ENCODE results near the gene RABGGTA. TPM values are rescaled to one million over a fixed set of nuclear protein-coding genes. Genes with fewer than 3 reads are reported as not detected.

RABGGTA gene
- total and polyA plus RNA-seq, 5 donors from 2014 or later: 25.1 to 78.6 (median 31.9) TPM

GRCh38 chr14:24280797-24281460, 9.5 kb upstream of the RABGGTA start:
- Mint-ChIP-seq H3K27ac (peak overlapping the region in 2 of 3 donors; percentile 55 to 83), H3K36me3 (no peaks in the 10 kb centered on the region), H3K4me1 (peaks cover 8 to 31% (median 16%) of the 10 kb centered on the region in 4 donors), H3K9me3 (no peaks in the 10 kb centered on the region), H3K27me3 (no peaks in the 10 kb centered on the region), H3K4me3 (no peak overlapping the region)
- no peak for DNase-seq
- ATAC-seq (ENCODE audit: low read depth in 2 of 2): no peak
- peaks cover 13% of the 10 kb centered on the region for H3K4me1 ChIP-seq (ENCODE audit: control insufficient read depth, insufficient read depth, low read length, poor library complexity, severe bottlenecking)
- no peak overlapping the region for H3K27ac ChIP-seq (ENCODE audit: insufficient read depth, low read length, poor library complexity, severe bottlenecking)
- no peaks in the 10 kb centered on the region for H3K27me3 ChIP-seq (ENCODE audit: control insufficient read depth, insufficient read depth, low read length)
- no peak overlapping the region for H3K4me3 ChIP-seq (ENCODE audit: low read depth, low read length)
- no peaks in the 10 kb centered on the region for H3K9me3 ChIP-seq (ENCODE audit: control insufficient read depth in 2 of 2, low read length in 2 of 2)
- no peaks in the 10 kb centered on the region for H3K36me3 ChIP-seq (ENCODE audit: control insufficient read depth, insufficient read depth, low read length)

- Histone ChIP-seq H3K27ac (ENCODE audit: insufficient read depth, low read length, poor library complexity, severe bottlenecking) (peak overlapping the region; percentile 49), H3K27me3 (ENCODE audit: control insufficient read depth, insufficient read depth, low read length) (no peaks in the 10 kb centered on the region), H3K9me3 (ENCODE audit: control insufficient read depth in 2 of 2, low read length in 2 of 2) (no peaks in the 10 kb centered on the region), H3K4me1 (ENCODE audit: control insufficient read depth, insufficient read depth, low read length, poor library complexity, severe bottlenecking) (peaks cover 15% of the 10 kb centered on the region), H3K36me3 (ENCODE audit: control insufficient read depth, insufficient read depth, low read length) (no peaks in the 10 kb centered on the region), H3K4me3 (ENCODE audit: low read depth, low read length) (no peak overlapping the region)
- no peak overlapping the region for H3K4me3 Mint-ChIP-seq
- no peaks in the 10 kb centered on the region for H3K9me3 Mint-ChIP-seq
- H3K27me3 Mint-ChIP-seq: no peaks in the 10 kb centered on the region
- peak; percentile 63 to 67 for ATAC-seq (ENCODE audit: low read depth in 2 of 2)
- peak overlapping the region; percentile 76 to 84 (median 83) for H3K27ac Mint-ChIP-seq
- H3K4me1 Mint-ChIP-seq: peaks cover 8 to 37% (median 18%) of the 10 kb centered on the region in 4 donors
- peak in 2 of 3 donors; percentile 44 to 59 for DNase-seq
- H3K36me3 Mint-ChIP-seq: no peaks in the 10 kb centered on the region
Measured at GRCh38 chr14:24279301-24280186, 8.1 kb upstream of the RABGGTA start.

- Mint-ChIP-seq H3K9me3 (no peaks in the 10 kb centered on the region), H3K4me1 (peaks cover 18 to 48% (median 28%) of the 10 kb centered on the region in 4 donors), H3K36me3 (no peaks in the 10 kb centered on the region), H3K4me3 (peak overlapping the region in 1 of 4 donors; percentile 20), H3K27ac (peak overlapping the region; percentile 34 to 83 (median 76)), H3K27me3 (no peaks in the 10 kb centered on the region)
- Histone ChIP-seq H3K27ac (ENCODE audit: insufficient read depth, low read length, poor library complexity, severe bottlenecking) (no peak overlapping the region), H3K4me3 (ENCODE audit: low read depth, low read length) (no peak overlapping the region), H3K36me3 (ENCODE audit: control insufficient read depth, insufficient read depth, low read length) (no peaks in the 10 kb centered on the region), H3K9me3 (ENCODE audit: control insufficient read depth in 2 of 2, low read length in 2 of 2) (no peaks in the 10 kb centered on the region), H3K4me1 (ENCODE audit: control insufficient read depth, insufficient read depth, low read length, poor library complexity, severe bottlenecking) (peaks cover 26% of the 10 kb centered on the region), H3K27me3 (ENCODE audit: control insufficient read depth, insufficient read depth, low read length) (no peaks in the 10 kb centered on the region)
- DNase-seq: no peak
- ATAC-seq (ENCODE audit: low read depth in 2 of 2): no peak
Measured at GRCh38 chr14:24278424-24278823, 7.0 kb upstream of the RABGGTA start.

- Histone ChIP-seq H3K27me3 (ENCODE audit: control insufficient read depth, insufficient read depth, low read length) (no peaks in the 10 kb centered on the region), H3K4me1 (ENCODE audit: control insufficient read depth, insufficient read depth, low read length, poor library complexity, severe bottlenecking) (peaks cover 28% of the 10 kb centered on the region), H3K27ac (ENCODE audit: insufficient read depth, low read length, poor library complexity, severe bottlenecking) (no peak overlapping the region), H3K36me3 (ENCODE audit: control insufficient read depth, insufficient read depth, low read length) (no peaks in the 10 kb centered on the region), H3K4me3 (ENCODE audit: low read depth, low read length) (no peak overlapping the region), H3K9me3 (ENCODE audit: control insufficient read depth in 2 of 2, low read length in 2 of 2) (no peaks in the 10 kb centered on the region)
- Mint-ChIP-seq H3K4me1 (peaks cover 19 to 52% (median 30%) of the 10 kb centered on the region in 4 donors), H3K4me3 (no peak overlapping the region), H3K36me3 (no peaks in the 10 kb centered on the region), H3K9me3 (no peaks in the 10 kb centered on the region), H3K27ac (peak overlapping the region in 1 of 3 donors; percentile 34), H3K27me3 (no peaks in the 10 kb centered on the region)
- DNase-seq (no peak), ATAC-seq (ENCODE audit: low read depth in 2 of 2) (no peak)
Measured at GRCh38 chr14:24277606-24278321, 6.4 kb upstream of the RABGGTA start.

- Histone ChIP-seq H3K27me3 (ENCODE audit: control insufficient read depth, insufficient read depth, low read length) (no peaks in the 10 kb centered on the region), H3K27ac (ENCODE audit: insufficient read depth, low read length, poor library complexity, severe bottlenecking) (no peak overlapping the region), H3K9me3 (ENCODE audit: control insufficient read depth in 2 of 2, low read length in 2 of 2) (no peaks in the 10 kb centered on the region), H3K36me3 (ENCODE audit: control insufficient read depth, insufficient read depth, low read length) (no peaks in the 10 kb centered on the region), H3K4me1 (ENCODE audit: control insufficient read depth, insufficient read depth, low read length, poor library complexity, severe bottlenecking) (peaks cover 35% of the 10 kb centered on the region), H3K4me3 (ENCODE audit: low read depth, low read length) (no peak overlapping the region)
- DNase-seq (no peak), ATAC-seq (ENCODE audit: low read depth in 2 of 2) (no peak)
- Mint-ChIP-seq H3K36me3 (no peaks in the 10 kb centered on the region), H3K27me3 (no peaks in the 10 kb centered on the region), H3K27ac (peak overlapping the region in 2 of 3 donors; percentile 62 to 89), H3K9me3 (no peaks in the 10 kb centered on the region), H3K4me1 (peaks cover 19 to 59% (median 36%) of the 10 kb centered on the region in 4 donors), H3K4me3 (no peak overlapping the region)
Measured at GRCh38 chr14:24277071-24277470, 5.7 kb upstream of the RABGGTA start.

- Mint-ChIP-seq H3K4me1 (peaks cover 30 to 62% (median 44%) of the 10 kb centered on the region in 4 donors), H3K4me3 (peak overlapping the region; percentile 16 to 68 (median 57)), H3K27me3 (no peaks in the 10 kb centered on the region), H3K27ac (peak overlapping the region; percentile 45 to 98 (median 97)), H3K36me3 (no peaks in the 10 kb centered on the region), H3K9me3 (no peaks in the 10 kb centered on the region)
- Histone ChIP-seq H3K27ac (ENCODE audit: insufficient read depth, low read length, poor library complexity, severe bottlenecking) (peak overlapping the region; percentile 98), H3K4me1 (ENCODE audit: control insufficient read depth, insufficient read depth, low read length, poor library complexity, severe bottlenecking) (peaks cover 37% of the 10 kb centered on the region), H3K4me3 (ENCODE audit: low read depth, low read length) (peak overlapping the region; percentile 46), H3K36me3 (ENCODE audit: control insufficient read depth, insufficient read depth, low read length) (peaks cover 2% of the 10 kb centered on the region), H3K9me3 (ENCODE audit: control insufficient read depth in 2 of 2, low read length in 2 of 2) (no peaks in the 10 kb centered on the region), H3K27me3 (ENCODE audit: control insufficient read depth, insufficient read depth, low read length) (no peaks in the 10 kb centered on the region)
- ATAC-seq (ENCODE audit: low read depth in 2 of 2): peak in 1 of 2 donors; percentile 2
- DNase-seq: peak; percentile 13 to 76 (median 57)
Measured at GRCh38 chr14:24274101-24274543, 2.7 kb upstream of the RABGGTA start.

- Histone ChIP-seq H3K4me3 (ENCODE audit: low read depth, low read length) (peak overlapping the region; percentile 46), H3K9me3 (ENCODE audit: control insufficient read depth in 2 of 2, low read length in 2 of 2) (no peaks in the 10 kb centered on the region), H3K27ac (ENCODE audit: insufficient read depth, low read length, poor library complexity, severe bottlenecking) (peak overlapping the region; percentile 98), H3K4me1 (ENCODE audit: control insufficient read depth, insufficient read depth, low read length, poor library complexity, severe bottlenecking) (peaks cover 32% of the 10 kb centered on the region), H3K27me3 (ENCODE audit: control insufficient read depth, insufficient read depth, low read length) (no peaks in the 10 kb centered on the region), H3K36me3 (ENCODE audit: control insufficient read depth, insufficient read depth, low read length) (peaks cover 6% of the 10 kb centered on the region)
- Mint-ChIP-seq H3K9me3 (no peaks in the 10 kb centered on the region), H3K27me3 (no peaks in the 10 kb centered on the region), H3K27ac (peak overlapping the region; percentile 45 to 98 (median 97)), H3K36me3 (no peaks in the 10 kb centered on the region), H3K4me1 (peaks cover 26 to 56% (median 40%) of the 10 kb centered on the region in 4 donors), H3K4me3 (peak overlapping the region; percentile 16 to 68 (median 57))
- no peak for ATAC-seq (ENCODE audit: low read depth in 2 of 2)
- peak in 1 of 3 donors; percentile 21 for DNase-seq
Measured at GRCh38 chr14:24273422-24273998, 2.1 kb upstream of the RABGGTA start.
